Fibroblast of pulmonary artery (primary cell): ENCODE data around the gene STK11IP.
A peak's percentile ranks its signal among the peaks of the same experiment; 100 is the strongest.

Source experiments
- DNase-seq: peaks from one replicate; pipeline ENCODE4 v3.0.0-alpha.2; 2010; ENCODE audit warnings: low read depth
- H3K4me3 ChIP-seq: replicated peaks from 2 replicates; pipeline ENCODE4 v1.5.1; 2011; ENCODE audit warnings: low read depth, mild to moderate bottlenecking, control low read depth, low read length, moderate library complexity
- CTCF ChIP-seq: IDR thresholded peaks from 2 replicates; pipeline ENCODE4 v1.5.1; 2011; ENCODE audit warnings: mild to moderate bottlenecking, control low read depth, low read length, inconsistent platforms; ENCODE audit errors: missing control alignments

The STK11IP gene

DNA sequence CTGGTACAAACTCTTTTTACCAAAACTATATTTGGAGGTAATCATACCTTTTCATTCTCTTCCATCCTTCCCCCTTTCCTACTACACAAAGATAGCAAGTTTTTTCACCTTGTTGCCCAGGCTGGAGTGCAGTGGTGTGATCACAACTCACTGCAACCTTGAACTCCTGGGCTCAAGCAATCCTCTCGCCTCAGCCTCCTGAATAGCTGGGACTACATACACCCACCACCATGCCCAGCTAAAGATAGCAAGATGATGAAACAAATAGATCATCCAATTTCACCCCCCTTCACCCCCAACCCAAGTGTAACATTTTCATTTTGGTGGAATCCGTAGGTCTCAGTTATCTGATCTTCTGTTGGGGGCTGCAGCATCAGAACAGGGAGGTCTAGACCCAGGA is 4.5 kb upstream of the STK11IP start:
- TF ChIP-seq CTCF, result no peak
- no peak for DNase-seq

DNA sequence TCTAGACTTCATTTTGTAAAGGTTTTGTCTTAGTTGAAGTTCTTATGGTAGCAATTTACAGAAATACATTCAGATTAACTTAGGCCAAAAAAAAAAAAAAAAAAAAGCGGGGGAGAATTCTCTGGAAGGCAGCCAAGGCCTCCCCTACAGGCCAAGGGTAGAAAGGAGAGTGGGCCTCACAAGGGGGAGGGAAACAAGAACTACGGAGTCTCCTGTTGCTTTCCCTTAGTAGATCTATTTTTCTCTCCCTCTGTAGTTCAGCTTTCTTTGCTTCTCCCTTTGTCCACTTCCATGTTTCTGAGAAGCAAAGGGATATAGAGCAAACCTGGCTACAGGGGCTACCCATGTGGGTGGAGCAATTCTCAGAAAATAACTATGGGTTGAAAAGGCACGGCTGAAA is 2.4 kb upstream of the STK11IP start:
- no peak overlapping the region for H3K4me3 ChIP-seq
- DNase-seq, result peak; percentile 64
- TF ChIP-seq CTCF, result peak; percentile 16

More for the DNA sequence above, 4.5 kb upstream of the STK11IP start:
- no peak overlapping the region for H3K4me3 ChIP-seq

- H3K4me3 ChIP-seq, result peak overlapping the region; percentile 75
- no peak for TF ChIP-seq CTCF
- peak; percentile 30 for DNase-seq
Measured at GRCh38 chr2:219596954-219597551, 604 bp upstream of the STK11IP start.

DNA sequence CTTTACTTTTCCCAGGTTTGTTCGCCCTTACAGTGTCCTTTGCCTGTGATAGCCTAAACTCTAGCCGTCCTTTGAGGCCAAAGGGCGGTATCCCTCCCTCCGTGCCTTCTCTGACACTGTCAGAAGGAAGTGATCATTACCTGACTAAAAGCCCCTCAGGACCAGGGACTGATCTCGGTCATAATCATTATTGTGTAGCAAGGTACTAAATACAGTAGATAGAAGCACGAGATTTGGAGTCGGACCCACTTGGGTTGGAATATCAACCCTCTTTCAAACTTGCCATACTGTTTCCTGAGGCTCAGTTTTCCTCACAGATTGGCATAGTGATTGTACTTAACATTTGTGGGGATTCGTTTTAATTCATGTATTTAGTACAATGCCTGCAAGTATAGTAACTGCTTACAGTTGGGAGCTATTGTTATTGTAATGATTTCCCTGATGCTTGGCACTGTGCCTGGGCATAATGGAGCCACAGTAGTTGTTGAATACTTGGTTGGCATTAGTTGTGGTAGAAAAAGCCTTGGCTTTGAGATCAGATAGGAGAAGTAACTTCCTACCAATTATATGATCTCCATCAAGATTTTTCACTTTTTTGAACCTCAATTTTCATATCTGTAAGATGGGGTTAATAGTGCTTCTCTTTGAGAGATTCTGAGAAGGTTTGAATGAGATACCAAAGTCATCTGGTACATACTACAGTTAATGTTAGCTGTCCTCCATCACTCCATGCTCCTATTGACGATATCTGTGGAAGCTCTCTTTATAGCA is 836 bp downstream of the STK11IP start:
- TF ChIP-seq CTCF, result no peak
- no peak for DNase-seq

GRCh38 chr2:219603771-219604170 is 6.1 kb downstream of the STK11IP start:
- H3K4me3 ChIP-seq, result no peak overlapping the region
- TF ChIP-seq CTCF, result no peak
- DNase-seq, result no peak

More for the DNA sequence above, 836 bp downstream of the STK11IP start:
- peak overlapping the region; percentile 75 for H3K4me3 ChIP-seq

GRCh38 chr2:219605607-219605954 is 7.9 kb downstream of the STK11IP start:
- no peak for DNase-seq
- no peak for TF ChIP-seq CTCF
- H3K4me3 ChIP-seq, result no peak overlapping the region

DNA sequence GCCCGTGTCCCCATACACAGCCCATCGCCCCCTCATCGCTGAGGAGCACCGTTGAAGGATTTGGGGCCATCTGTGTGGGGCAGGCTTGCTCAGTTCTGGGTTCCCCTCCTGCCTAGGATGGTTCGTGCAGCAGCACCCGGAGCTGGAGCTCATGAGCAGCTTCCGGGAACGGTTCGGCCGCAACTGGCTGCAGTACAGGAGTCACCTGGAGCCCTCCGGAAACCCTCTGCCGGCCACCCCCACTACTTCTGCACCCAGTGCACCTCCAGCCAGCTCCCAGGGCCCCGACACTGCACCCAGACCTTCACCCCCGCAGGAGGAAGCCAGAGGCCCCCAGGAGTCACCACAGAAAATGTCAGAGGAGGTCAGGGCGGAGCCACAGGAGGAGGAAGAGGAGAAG is 10.3 kb downstream of the STK11IP start:
- no peak overlapping the region for H3K4me3 ChIP-seq
- DNase-seq, result no peak
- TF ChIP-seq CTCF, result no peak
